GM12864 (cell line): ENCODE measurements around the gene CASZ1.

ENCODE experiments used
- DNase-seq: peaks from one replicate; pipeline ENCODE4 v3.0.0-alpha.2; 2011; ENCODE audit warnings: low read depth
- H3K4me3 ChIP-seq: 2 replicates; pipeline ENCODE4 v1.5.1; 2011; ENCODE audit warnings: mild to moderate bottlenecking, low read depth, low read length, control low read depth
- CTCF ChIP-seq: IDR thresholded peaks from 2 replicates; pipeline ENCODE4 v1.5.1; 2011; ENCODE audit warnings: low read depth, mild to moderate bottlenecking, moderate library complexity, low read length, control low read depth, inconsistent platforms; ENCODE audit errors: missing control alignments

The CASZ1 gene

DNA sequence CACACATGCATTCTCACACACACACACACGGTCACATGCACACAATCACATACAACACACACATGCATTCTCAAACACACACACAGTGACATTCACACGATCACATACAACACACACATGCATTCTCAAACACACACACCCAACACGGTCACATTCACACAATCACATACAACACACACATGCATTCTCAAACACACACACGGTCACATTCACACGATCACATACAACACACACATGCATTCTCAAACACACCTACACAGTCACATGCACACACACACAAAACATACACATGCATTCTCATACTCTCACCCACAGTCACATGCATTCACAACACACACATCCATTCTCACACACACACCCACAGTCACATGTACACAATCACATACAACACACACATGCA lies 135.0 kb downstream of the CASZ1 start:
- TF ChIP-seq CTCF: no peak
- DNase-seq: no peak

DNA sequence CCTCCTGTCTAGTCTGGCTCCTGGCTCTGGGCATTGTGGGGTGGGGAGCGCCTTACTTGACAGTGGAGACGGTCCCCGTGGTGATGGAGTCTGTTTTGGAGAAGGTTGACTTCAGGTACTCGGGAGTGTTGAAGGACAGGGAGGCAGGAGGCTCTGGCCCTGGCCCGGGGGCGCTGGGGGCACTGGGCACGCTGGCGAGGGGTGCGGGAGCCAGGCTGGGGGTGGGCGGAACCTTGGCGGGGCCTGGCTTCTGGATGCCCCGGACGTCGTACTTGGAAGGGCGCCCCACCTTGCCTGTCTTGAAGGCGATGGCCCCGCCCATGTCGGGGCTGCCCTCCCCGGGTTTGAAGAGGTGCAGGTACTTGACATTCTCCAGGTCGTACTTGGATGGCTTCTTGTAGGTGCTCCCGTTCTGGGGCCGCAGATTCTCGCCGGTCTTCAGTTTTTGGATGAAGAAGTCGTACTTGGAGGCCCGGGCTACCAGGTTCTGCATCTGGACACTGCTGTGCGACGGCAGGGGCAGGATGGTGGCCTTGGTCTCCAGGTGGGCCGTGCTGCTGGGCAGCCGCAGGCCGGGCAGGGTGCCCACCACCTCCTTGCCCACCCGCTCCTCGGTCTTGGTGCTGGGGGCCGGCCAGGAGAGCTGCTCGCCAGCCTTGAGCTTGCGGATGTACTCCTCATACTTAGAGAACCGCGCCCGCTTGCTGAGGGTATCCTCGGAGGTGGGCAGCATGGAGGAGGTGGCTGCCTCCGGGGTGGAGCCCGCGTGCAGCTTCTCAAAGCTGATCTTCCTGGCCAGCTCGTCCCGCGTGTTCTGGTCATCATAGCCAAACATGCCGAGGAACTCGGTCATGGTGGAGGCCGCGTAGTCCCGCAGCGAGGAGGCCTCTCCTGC lies 136.6 kb downstream of the CASZ1 start:
- DNase-seq: no peak
- H3K4me3 ChIP-seq: no peak overlapping the region
- no peak for TF ChIP-seq CTCF

More for the DNA sequence above, 135.0 kb downstream of the CASZ1 start:
- H3K4me3 ChIP-seq: no peak overlapping the region

DNA sequence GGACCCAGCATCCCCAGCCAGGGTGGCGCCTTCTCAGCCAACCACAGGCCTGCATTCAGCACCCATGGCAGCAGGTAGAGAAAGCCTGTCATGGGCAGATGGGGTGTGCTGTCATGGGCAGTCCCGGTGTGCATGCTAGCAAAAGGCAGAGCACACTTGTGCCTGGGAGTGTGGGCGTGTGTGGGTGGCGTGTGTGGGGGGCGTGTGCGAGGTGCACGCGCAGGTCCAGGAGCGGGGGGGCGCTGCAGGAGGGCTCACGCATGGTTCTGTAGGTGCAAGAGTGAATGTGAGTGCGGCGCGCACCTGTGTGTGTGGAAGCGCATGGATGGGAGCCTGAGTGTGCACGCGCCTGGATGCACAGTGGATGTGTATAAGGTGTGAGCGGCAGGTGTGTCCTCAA lies 137.2 kb downstream of the CASZ1 start:
- TF ChIP-seq CTCF: no peak
- H3K4me3 ChIP-seq: no peak overlapping the region
- DNase-seq: no peak

DNA sequence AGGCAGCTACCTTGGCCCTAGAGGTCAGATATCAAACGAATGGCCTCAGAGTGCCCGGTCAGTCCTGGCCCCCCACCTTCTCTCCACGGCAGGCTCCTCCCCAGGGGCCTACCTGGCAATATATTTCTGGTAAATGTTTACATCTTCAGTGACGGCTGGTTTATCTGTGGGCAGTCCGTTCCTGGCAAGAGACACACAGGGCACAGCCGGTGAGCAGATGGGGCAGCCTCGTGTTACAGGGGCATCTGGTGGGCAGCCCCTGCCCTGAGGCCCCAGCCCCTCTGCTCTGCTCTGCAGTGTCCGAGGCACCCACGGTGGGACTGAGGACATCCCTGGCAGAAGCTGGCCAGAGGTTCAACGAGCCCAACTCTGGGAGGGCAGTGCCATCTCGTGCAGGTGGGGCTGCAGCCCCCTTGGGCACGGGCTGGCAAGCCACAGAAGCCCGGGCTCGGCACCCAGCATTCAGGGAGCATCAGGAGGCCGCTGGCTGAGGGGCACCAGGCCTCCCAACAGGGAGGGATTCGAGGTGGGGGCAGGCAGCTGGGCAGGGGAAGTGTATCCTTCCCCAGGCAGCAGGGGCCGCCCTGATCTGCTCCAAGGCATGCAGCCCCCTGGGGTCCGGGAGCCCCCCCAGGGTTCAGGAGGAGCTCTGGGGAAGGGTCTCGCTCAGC lies 137.9 kb downstream of the CASZ1 start:
- no peak for TF ChIP-seq CTCF
- no peak overlapping the region for H3K4me3 ChIP-seq
- no peak for DNase-seq

- H3K4me3 ChIP-seq: no peak overlapping the region
- no peak for TF ChIP-seq CTCF
- no peak for DNase-seq
Observed at GRCh38 chr1:10657088-10657847, 139.2 kb downstream of the CASZ1 start.

DNA sequence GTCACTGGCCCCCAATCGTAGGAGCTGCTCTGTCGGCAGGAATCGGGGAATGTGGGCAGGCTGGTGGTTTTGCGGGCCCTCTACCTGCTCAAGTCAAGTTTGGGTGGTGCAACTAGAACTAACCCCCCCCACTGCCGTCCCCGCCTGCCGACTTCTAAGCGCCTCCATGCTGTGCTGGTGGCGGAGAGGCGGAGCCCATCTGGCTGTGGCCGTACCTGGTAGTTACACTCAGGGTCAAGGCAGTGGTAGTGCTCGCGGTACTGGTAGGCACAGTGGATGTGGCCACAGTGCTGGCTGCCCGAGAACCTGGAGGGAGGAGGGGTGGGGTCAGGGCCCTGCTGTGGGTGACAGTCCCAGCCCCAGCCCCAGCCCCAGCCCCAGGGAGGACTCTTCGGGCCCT lies 140.0 kb downstream of the CASZ1 start:
- no peak for DNase-seq
- H3K4me3 ChIP-seq: no peak overlapping the region
- no peak for TF ChIP-seq CTCF
